ENCODE results near the gene HYAL3. TPM values are rescaled to one million over a fixed set of nuclear protein-coding genes. Genes with fewer than 3 reads are reported as not detected.
A peak's percentile ranks its signal among the peaks of the same experiment; 100 is the strongest.

HYAL3 gene
- total RNA-seq, 1 experiment from 2014 or later: 2.9 TPM

- peak; percentile 91 for DNase-seq (ENCODE audit: low spot score)
- Mint-ChIP-seq H3K36me3 (peaks cover 10% of the 10 kb centered on the region; the same call in 1 of the 2 replicates), H3K27me3 (ENCODE audit: low read depth) (peaks cover 5% of the 10 kb centered on the region; the same call in 1 of the 2 replicates), H3K27ac (peak within 1 kb of the TSS; percentile 87), H3K4me1 (peaks cover 22% of the 10 kb centered on the region), H3K9me3 (peaks cover 10% of the 10 kb centered on the region; the same call in 1 of the 2 replicates), H3K4me3 (peak within 1 kb of the TSS; percentile 20; the same call in 1 of the 2 replicates)
- peak; percentile 57 for ATAC-seq
- CTCF ChIA-PET: interaction anchor here (0.6 to 5.9 kb wide), 19 partner anchors 12 to 760 kb away, joined by 3 to 95 read pairs (median 5); partner anchors contain the start of genes HYAL2, RASSF1 and TUSC2
- TF ChIP-seq RORB (CRISPR knock-in tag; IDR thresholded peaks at IDR 0.05) (no peak), ZNF281 (CRISPR knock-in tag; IDR thresholded peaks at IDR 0.05) (no peak), SP1 (CRISPR knock-in tag; conservative IDR thresholded peaks at IDR 0.05) (peak; percentile 51; the same call in 1 of the 2 replicates), HMGXB4 (CRISPR knock-in tag; IDR thresholded peaks at IDR 0.05) (no peak), MYBL2 (CRISPR knock-in tag; IDR thresholded peaks at IDR 0.05) (no peak), CREB1 (CRISPR knock-in tag; IDR thresholded peaks at IDR 0.05) (no peak), TEAD1 (CRISPR knock-in tag; IDR thresholded peaks at IDR 0.05) (no peak), ZNF317 (CRISPR knock-in tag; IDR thresholded peaks at IDR 0.05; ENCODE audit: borderline replicate concordance, low read depth) (no peak), NFATC4 (CRISPR knock-in tag; IDR thresholded peaks at IDR 0.05) (no peak), ZNF532 (CRISPR knock-in tag; IDR thresholded peaks at IDR 0.05; ENCODE audit: borderline replicate concordance) (no peak), E2F4 (CRISPR knock-in tag; IDR thresholded peaks at IDR 0.05; ENCODE audit: borderline replicate concordance, low read depth) (no peak), ESRRA (CRISPR knock-in tag; IDR thresholded peaks at IDR 0.05; ENCODE audit: borderline replicate concordance) (no peak), ELF4 (CRISPR knock-in tag; IDR thresholded peaks at IDR 0.05; ENCODE audit: low read depth) (no peak), CBFB (CRISPR knock-in tag; IDR thresholded peaks at IDR 0.05; ENCODE audit: low read depth) (no peak), FOXP1 (CRISPR knock-in tag; IDR thresholded peaks at IDR 0.05; ENCODE audit: borderline replicate concordance) (0 out of 2 replicates have a peak, but pooled peaks have one; percentile 24), PRRX2 (CRISPR knock-in tag; IDR thresholded peaks at IDR 0.05) (no peak)
- POLR2A ChIA-PET: interaction anchor here (0.5 to 1.4 kb wide), 3 partner anchors 25 to 79 kb away, joined by 3 to 4 read pairs (median 3); partner anchors contain the start of gene TUSC2
These were observed 4.0 kb upstream of the HYAL3 start, which contains the start of gene HYAL1 for GRCh38 chr3:50303013-50303815. Gene HYAL1, minus strand, starts transcription at chr3:50303574. Its CDS starts 618 bp downstream, at chr3:50302956.
